ENCODE results near the gene HDAC3.

The HDAC3 gene

GRCh38 chr5:141636413-141637122 is at the start of gene HDAC3, which contains the start of gene RELL2:
Gene HDAC3, minus strand, starts transcription at chr5:141636849. Its CDS starts 59 bp downstream, at chr5:141636790.
Gene RELL2, plus strand, starts transcription at chr5:141636997. Its CDS starts 1,229 bp downstream, at chr5:141638226.
- peak; percentile 69 to 78 for DNase-seq

- no peak for DNase-seq
Measured at GRCh38 chr5:141685591-141685990, 48.9 kb upstream of the HDAC3 start.

- no peak for DNase-seq
Measured at GRCh38 chr5:141683596-141684141, 47.0 kb upstream of the HDAC3 start.

- DNase-seq = peak; percentile 36 to 44
Measured at GRCh38 chr5:141681695-141682641, 45.3 kb upstream of the HDAC3 start, which contains the start of gene ARAP3. Gene ARAP3, minus strand, starts transcription at chr5:141682230. Its CDS starts 1,744 bp downstream, at chr5:141680486.

GRCh38 chr5:141681295-141681694 is 44.6 kb upstream of the HDAC3 start:
- no peak for DNase-seq

- DNase-seq = peak; percentile 44 to 69
Measured at GRCh38 chr5:141680751-141681201, 44.1 kb upstream of the HDAC3 start.

GRCh38 chr5:141680178-141680577 is 43.5 kb upstream of the HDAC3 start:
- no peak for DNase-seq

GRCh38 chr5:141677415-141677814 is 40.8 kb upstream of the HDAC3 start:
- peak in 1 of 2 experiments; percentile 7 for DNase-seq

GRCh38 chr5:141675672-141676071 is 39.0 kb upstream of the HDAC3 start:
- no peak for DNase-seq

GRCh38 chr5:141674747-141675146 is 38.1 kb upstream of the HDAC3 start:
- no peak for DNase-seq

- no peak for DNase-seq
Measured at GRCh38 chr5:141672841-141673813, 36.5 kb upstream of the HDAC3 start.

GRCh38 chr5:141672071-141672840 is 35.6 kb upstream of the HDAC3 start:
- DNase-seq = no peak

- no peak for DNase-seq
Measured at GRCh38 chr5:141669520-141669919, 32.9 kb upstream of the HDAC3 start.

- DNase-seq = no peak
Measured at GRCh38 chr5:141668601-141669265, 32.1 kb upstream of the HDAC3 start.

- DNase-seq = no peak
Measured at GRCh38 chr5:141665995-141666940, 29.6 kb upstream of the HDAC3 start.

- DNase-seq = peak; percentile 36 to 41
Measured at GRCh38 chr5:141664733-141665461, 28.2 kb upstream of the HDAC3 start.

GRCh38 chr5:141663506-141663905 is 26.9 kb upstream of the HDAC3 start:
- no peak for DNase-seq

GRCh38 chr5:141662028-141662427 is 25.4 kb upstream of the HDAC3 start:
- DNase-seq = no peak
